K562 (cell line): ENCODE results near the gene PIK3CD. TPM values are rescaled to one million over a fixed set of nuclear protein-coding genes. Genes with fewer than 3 reads are reported as not detected.
A peak's percentile ranks its signal among the peaks of the same experiment; 100 is the strongest.

Experiments
- CBFA2T3 ChIP-seq: fragments of 450-650 bp; IDR thresholded peaks from 2 replicates; pipeline ENCODE4 v1.6.1; 2017
- EGR1 ChIP-seq: fragments of 450-650 bp; conservative IDR thresholded peaks from 2 replicates; pipeline ENCODE4 v1.6.1; 2017; ENCODE audit warnings: mild to moderate bottlenecking
- EP300 ChIP-seq: IDR thresholded peaks from 2 replicates; pipeline ENCODE4 v1.6.1; 2012; ENCODE audit warnings: low read length, improper control_type of control experiment
- KDM1A ChIP-seq, 2 experiments: fragments of 450-650 bp; IDR thresholded peaks; 2 replicates each; pipeline ENCODE4 v1.6.1; 2016; ENCODE audit warnings: mild to moderate bottlenecking in 2 of 2
- KHSRP ChIP-seq: fragments of 450-650 bp; IDR thresholded peaks from 2 replicates; pipeline ENCODE4 v1.6.1; 2017
- MBD2 ChIP-seq: sonication (generic); IDR thresholded peaks from 2 replicates; pipeline ENCODE4 v1.6.1; 2016; ENCODE audit warnings: low read depth, borderline replicate concordance
- NFATC3 ChIP-seq: fragments of 450-650 bp; IDR thresholded peaks from 2 replicates; pipeline ENCODE4 v1.6.1; 2017; ENCODE audit warnings: mild to moderate bottlenecking
- PATZ1 ChIP-seq: fragments of 250-450 bp; sonication (Bioruptor Pico); IDR thresholded peaks from 2 replicates; pipeline ENCODE4 v1.5.0; 2020; ENCODE audit warnings: mild to moderate bottlenecking, borderline replicate concordance
- PKNOX1 ChIP-seq: fragments of 450-650 bp; IDR thresholded peaks from 2 replicates; pipeline ENCODE4 v1.6.1; 2016
- STAT5A ChIP-seq: IDR thresholded peaks from 2 replicates; pipeline ENCODE4 v1.6.1; 2012; ENCODE audit warnings: low read length, inconsistent platforms, borderline replicate concordance
- VEZF1 ChIP-seq: fragments of 200-800 bp; sonication (Bioruptor generic); IDR thresholded peaks from 2 replicates; pipeline ENCODE4 v1.6.1; 2017; ENCODE audit warnings: missing genetic modification characterization, missing compliant biosample characterization
- ZNF695 ChIP-seq: fragments of 450-650 bp; formaldehyde crosslinking; IDR thresholded peaks from 2 replicates; pipeline ENCODE4 v1.4.0; 2020; ENCODE audit warnings: mild to moderate bottlenecking, moderate library complexity
- polyA plus RNA-seq, 8 experiments: library from polyadenylated mRNA; depleted of rRNA in 4 of 8; stranded (reverse) in 5 of 8; unstranded in 3 of 8; fragments of >200 nt; fragmentation: Nextera tagmentation in 2 of 8; fragmentation: Illumina TruSeq in 1 of 8; extraction: Ambion mirVana in 2 of 8; extraction: Trizol in 1 of 8; gene quantifications; 2 replicates each; pipeline versions ENCODE4 v1.2.1 to v1.2.3, GENCODE V29; 2011 to 2014; ENCODE audit warnings: inconsistent platforms in 1 of 8, missing spikeins in 1 of 8
- total RNA-seq, 7 experiments: library from RNA; depleted of rRNA in 6 of 7; stranded (reverse); fragments of >200 nt in 6 of 7; fragmentation: Illumina TruSeq in 2 of 7; extraction: Trizol in 2 of 7; gene quantifications; 2 replicates each; pipeline versions ENCODE4 v1.2.1 to v1.2.3, GENCODE V29; 2011 to 2021; ENCODE audit warnings: low replicate concordance in 1 of 7
- TF ChIP-seq, protein P1 (sequence below): sonication (generic); formaldehyde crosslinking; IDR thresholded peaks from 2 replicates; pipeline ENCODE4 v1.8.1; 2023; ENCODE audit warnings: missing genetic modification reagents, mild to moderate bottlenecking, borderline replicate concordance
- TF ChIP-seq, protein P2 (sequence below): sonication (generic); formaldehyde crosslinking; IDR thresholded peaks from 2 replicates; pipeline ENCODE4 v1.9.0; 2022; ENCODE audit warnings: mild to moderate bottlenecking, missing genetic modification reagents

PIK3CD gene
- total and polyA plus RNA-seq, 9 of the 15 experiments (the other 6 are each of a cell fraction or from before 2014, with no cell fraction given), result 1.8 to 20.8 (median 7.2) TPM

GRCh38 chr1:9629445-9630201 is 21.9 kb upstream of the PIK3CD start (continued):
- TF ChIP-seq, protein P1, sequence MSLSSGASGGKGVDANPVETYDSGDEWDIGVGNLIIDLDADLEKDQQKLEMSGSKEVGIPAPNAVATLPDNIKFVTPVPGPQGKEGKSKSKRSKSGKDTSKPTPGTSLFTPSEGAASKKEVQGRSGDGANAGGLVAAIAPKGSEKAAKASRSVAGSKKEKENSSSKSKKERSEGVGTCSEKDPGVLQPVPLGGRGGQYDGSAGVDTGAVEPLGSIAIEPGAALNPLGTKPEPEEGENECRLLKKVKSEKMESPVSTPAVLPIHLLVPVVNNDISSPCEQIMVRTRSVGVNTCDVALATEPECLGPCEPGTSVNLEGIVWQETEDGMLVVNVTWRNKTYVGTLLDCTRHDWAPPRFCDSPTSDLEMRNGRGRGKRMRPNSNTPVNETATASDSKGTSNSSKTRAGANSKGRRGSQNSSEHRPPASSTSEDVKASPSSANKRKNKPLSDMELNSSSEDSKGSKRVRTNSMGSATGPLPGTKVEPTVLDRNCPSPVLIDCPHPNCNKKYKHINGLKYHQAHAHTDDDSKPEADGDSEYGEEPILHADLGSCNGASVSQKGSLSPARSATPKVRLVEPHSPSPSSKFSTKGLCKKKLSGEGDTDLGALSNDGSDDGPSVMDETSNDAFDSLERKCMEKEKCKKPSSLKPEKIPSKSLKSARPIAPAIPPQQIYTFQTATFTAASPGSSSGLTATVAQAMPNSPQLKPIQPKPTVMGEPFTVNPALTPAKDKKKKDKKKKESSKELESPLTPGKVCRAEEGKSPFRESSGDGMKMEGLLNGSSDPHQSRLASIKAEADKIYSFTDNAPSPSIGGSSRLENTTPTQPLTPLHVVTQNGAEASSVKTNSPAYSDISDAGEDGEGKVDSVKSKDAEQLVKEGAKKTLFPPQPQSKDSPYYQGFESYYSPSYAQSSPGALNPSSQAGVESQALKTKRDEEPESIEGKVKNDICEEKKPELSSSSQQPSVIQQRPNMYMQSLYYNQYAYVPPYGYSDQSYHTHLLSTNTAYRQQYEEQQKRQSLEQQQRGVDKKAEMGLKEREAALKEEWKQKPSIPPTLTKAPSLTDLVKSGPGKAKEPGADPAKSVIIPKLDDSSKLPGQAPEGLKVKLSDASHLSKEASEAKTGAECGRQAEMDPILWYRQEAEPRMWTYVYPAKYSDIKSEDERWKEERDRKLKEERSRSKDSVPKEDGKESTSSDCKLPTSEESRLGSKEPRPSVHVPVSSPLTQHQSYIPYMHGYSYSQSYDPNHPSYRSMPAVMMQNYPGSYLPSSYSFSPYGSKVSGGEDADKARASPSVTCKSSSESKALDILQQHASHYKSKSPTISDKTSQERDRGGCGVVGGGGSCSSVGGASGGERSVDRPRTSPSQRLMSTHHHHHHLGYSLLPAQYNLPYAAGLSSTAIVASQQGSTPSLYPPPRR (CRISPR knock-in tag), result no peak
- TF ChIP-seq KDM1A (IDR thresholded peaks at IDR 0.05) (peak; percentile 78 to 92), CBFA2T3 (no peak), PATZ1 (CRISPR knock-in tag) (no peak), PKNOX1 (peak; percentile 11; the same call in 1 of the 2 replicates), VEZF1 (CRISPR knock-in tag) (peak; percentile 92), KHSRP (no peak), NFATC3 (no peak), ZNF695 (no peak), EGR1 (peak; percentile 50), MBD2 (peak; percentile 50; the same call in 1 of the 2 replicates), EP300 (0 out of 2 replicates have a peak, but pooled peaks have one; percentile 22), STAT5A (no peak)
- TF ChIP-seq, protein P2, sequence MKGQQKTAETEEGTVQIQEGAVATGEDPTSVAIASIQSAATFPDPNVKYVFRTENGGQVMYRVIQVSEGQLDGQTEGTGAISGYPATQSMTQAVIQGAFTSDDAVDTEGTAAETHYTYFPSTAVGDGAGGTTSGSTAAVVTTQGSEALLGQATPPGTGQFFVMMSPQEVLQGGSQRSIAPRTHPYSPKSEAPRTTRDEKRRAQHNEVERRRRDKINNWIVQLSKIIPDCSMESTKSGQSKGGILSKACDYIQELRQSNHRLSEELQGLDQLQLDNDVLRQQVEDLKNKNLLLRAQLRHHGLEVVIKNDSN (CRISPR knock-in tag), result no peak
- TF ChIP-seq, all 486 proteins: peak for 54
